ENCODE data around the gene RGS16. TPM values are rescaled to one million over a fixed set of nuclear protein-coding genes. Genes with fewer than 3 reads are reported as not detected.

The RGS16 gene
- total RNA-seq, 1 donor from 2014 or later = 12.5 TPM

DNA sequence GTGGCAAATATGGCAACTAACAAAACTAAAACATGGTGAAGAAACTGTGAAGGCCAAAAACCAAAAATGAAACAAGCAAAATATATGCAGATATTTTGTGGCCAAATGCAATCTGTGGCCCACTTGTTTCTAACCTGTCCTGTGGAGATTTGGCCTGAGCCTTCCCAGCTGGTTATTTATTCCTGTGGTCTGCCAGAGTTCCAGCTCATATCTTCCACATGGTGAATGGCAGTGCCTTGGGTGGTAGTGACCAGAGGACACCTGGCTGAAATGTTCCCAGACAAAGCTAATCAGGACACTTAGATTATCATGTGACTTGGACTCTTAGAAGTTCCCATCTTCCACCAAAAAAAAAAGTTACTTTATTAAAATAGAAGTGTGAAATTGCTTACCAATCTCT, 54.8 kb downstream of the RGS16 start:
- TF ChIP-seq EZH2phosphoT487 (IDR thresholded peaks at IDR 0.05) (no peak), EZH2 (IDR thresholded peaks at IDR 0.05) (no peak), CTCF (IDR thresholded peaks at IDR 0.05) (no peak)
- peaks cover 5% of the 10 kb centered on the region for H3K27me3 Mint-ChIP-seq (ENCODE audit: insufficient read depth, low read depth)
- DNase-seq (ENCODE audit: low spot score) = no peak
- Histone ChIP-seq H3K36me3 (no peaks in the 10 kb centered on the region), H3K9me3 (ENCODE audit: low read depth) (no peaks in the 10 kb centered on the region), H3K4me2 (no peak overlapping the region), H3K4me1 (no peaks in the 10 kb centered on the region), H3F3A (ENCODE audit: low read depth) (no peaks in the 10 kb centered on the region), H3K27ac (no peak overlapping the region), H4K20me1 (ENCODE audit: low read depth) (no peaks in the 10 kb centered on the region), H3K4me3 (no peak overlapping the region), H2AFZ (replicated peaks) (no peak overlapping the region), H3K27me3 (no peaks in the 10 kb centered on the region), H3K9ac (no peak overlapping the region), H3K79me2 (ENCODE audit: low read depth) (no peaks in the 10 kb centered on the region)
- no peak overlapping the region for H3K4me3 Mint-ChIP-seq
- no peaks in the 10 kb centered on the region for H3K36me3 Mint-ChIP-seq
- peaks cover 13% of the 10 kb centered on the region for H3K9me3 Mint-ChIP-seq
- no peaks in the 10 kb centered on the region for H3K4me1 Mint-ChIP-seq
- no peak overlapping the region for H3K27ac Mint-ChIP-seq

Small RNA genes within 50 kb of the gene (small RNA-seq; reads per million reads assigned to genes)
- not detected for gene RF00017

Other genes with a start within 250 kb of the RGS16 start
- gene GLUL, start 212.6 kb downstream of the RGS16 start, total RNA-seq (ENCODE audit: low replicate concordance) = 428 and 695 TPM in 2 replicates
- gene TEDDM1, start 203.7 kb downstream of the RGS16 start, total RNA-seq (ENCODE audit: low replicate concordance) = not detected in 2 replicates
- not detected in 2 replicates for gene RGSL1, start 154.2 kb downstream of the RGS16 start, total RNA-seq (ENCODE audit: low replicate concordance)
- 3.6 and 6.2 TPM in 2 replicates for gene RNASEL, start 15.1 kb downstream of the RGS16 start, total RNA-seq (ENCODE audit: low replicate concordance)
- 0.87 and 0.99 TPM in 2 replicates for gene RGS8, start 80.2 kb upstream of the RGS16 start, total RNA-seq (ENCODE audit: low replicate concordance)
- gene NPL, start 185.4 kb upstream of the RGS16 start, total RNA-seq (ENCODE audit: low replicate concordance) = 1.3 and 3.4 TPM in 2 replicates
- gene DHX9, start 235.0 kb upstream of the RGS16 start, total RNA-seq (ENCODE audit: low replicate concordance) = 257 and 400 TPM in 2 replicates

Measured in neural progenitor cell (in vitro differentiated cells).